OCI-LY1 (cell line): ENCODE data around the gene CDC45.
"Not testable (repeated sequence)": the region's sequence is repeated elsewhere in the genome, so short reads cannot be mapped to it uniquely, and the experiment has no call there.

Source experiments
- H2AFZ ChIP-seq: fragments of 200-600 bp; sonication (generic), shearing (Covaris generic); 2 replicates; pipeline ENCODE4 v1.6.0; 2014; ENCODE audit warnings: antibody characterized with exemption, mild to moderate bottlenecking, low read length
- H3F3A ChIP-seq: fragments of 200-600 bp; sonication (generic), shearing (Covaris generic); 2 replicates; pipeline ENCODE4 v1.6.0; 2014; ENCODE audit warnings: mild to moderate bottlenecking, antibody characterized with exemption, low read length, moderate library complexity; ENCODE audit not compliant: insufficient read depth
- H3K27ac ChIP-seq: fragments of 200-600 bp; sonication (generic); 2 replicates; pipeline ENCODE4 v1.5.1; 2014; ENCODE audit warnings: low read length, mixed run types, mild to moderate bottlenecking, low read depth; ENCODE audit not compliant: poor library complexity, severe bottlenecking
- H3K27me3 ChIP-seq: fragments of 200-600 bp; sonication (generic); 2 replicates; pipeline ENCODE4 v1.6.0; 2014; ENCODE audit warnings: antibody characterized with exemption, mild to moderate bottlenecking, low read length, moderate library complexity; ENCODE audit not compliant: insufficient read depth
- H3K36me3 ChIP-seq: fragments of 200-600 bp; sonication (generic); 2 replicates; pipeline ENCODE4 v1.6.1; 2014; ENCODE audit warnings: mild to moderate bottlenecking, antibody characterized with exemption, low read length, moderate library complexity, mixed read lengths; ENCODE audit not compliant: insufficient read depth
- H3K4me1 ChIP-seq: fragments of 200-600 bp; sonication (generic); 2 replicates; pipeline ENCODE4 v1.5.1; 2014; ENCODE audit warnings: mild to moderate bottlenecking, low read length, moderate library complexity; ENCODE audit not compliant: insufficient read depth, severe bottlenecking
- H3K4me2 ChIP-seq: fragments of 200-600 bp; sonication (generic), shearing (Covaris generic); 2 replicates; pipeline ENCODE4 v1.6.1; 2014; ENCODE audit warnings: low read length
- H3K4me3 ChIP-seq: fragments of 200-600 bp; sonication (generic); 2 replicates; pipeline ENCODE4 v1.5.1; 2014; ENCODE audit warnings: low read length, low read depth, mild to moderate bottlenecking, mixed read lengths; ENCODE audit not compliant: poor library complexity, severe bottlenecking
- H3K79me2 ChIP-seq: fragments of 200-600 bp; shearing (Covaris generic); 2 replicates; pipeline ENCODE4 v1.6.1; 2016; ENCODE audit warnings: mixed run types, low read length, mixed read lengths; ENCODE audit not compliant: insufficient read depth
- H3K9ac ChIP-seq: fragments of 200-600 bp; sonication (generic), shearing (Covaris generic); 2 replicates; pipeline ENCODE4 v1.6.1; 2014; ENCODE audit warnings: mild to moderate bottlenecking, low read length, mixed read lengths
- H3K9me2 ChIP-seq: fragments of 200-600 bp; sonication (generic), shearing (Covaris generic); 2 replicates; pipeline ENCODE4 v1.6.1; 2014; ENCODE audit warnings: low read depth, mild to moderate bottlenecking, low read length, mixed read lengths
- H3K9me3 ChIP-seq: fragments of 200-600 bp; shearing (Covaris generic); 2 replicates; pipeline ENCODE4 v1.6.1; 2014; ENCODE audit warnings: low read length, mixed read lengths
- H4K20me1 ChIP-seq: fragments of 200-600 bp; sonication (generic), shearing (Covaris generic); 2 replicates; pipeline ENCODE4 v1.6.0; 2016; ENCODE audit warnings: mild to moderate bottlenecking, low read length; ENCODE audit not compliant: insufficient read depth
- CTCF ChIP-seq: fragments of 200-600 bp; sonication (generic), shearing (Covaris generic); IDR thresholded peaks from 2 replicates; pipeline ENCODE4 v1.5.1; 2017; ENCODE audit warnings: mild to moderate bottlenecking, antibody characterized with exemption, low read length, moderate library complexity, mixed read lengths
- EZH2 ChIP-seq: fragments of 200-600 bp; sonication (generic), shearing (Covaris generic); IDR thresholded peaks from 2 replicates; pipeline ENCODE4 v1.8.0; 2017; ENCODE audit warnings: borderline replicate concordance, mixed run types, mild to moderate bottlenecking, antibody characterized with exemption, low read length, moderate library complexity, mixed read lengths

CDC45 gene

GRCh38 chr22:19440411-19441195 lies 39.1 kb upstream of the CDC45 start:
- H3K4me1 ChIP-seq, result no peaks in the 10 kb centered on the region
- no peak overlapping the region for H3K4me3 ChIP-seq
- H3K27ac ChIP-seq, result no peak overlapping the region
- H3F3A ChIP-seq, result no peaks in the 10 kb centered on the region
- H3K36me3 ChIP-seq, result peaks cover 57% of the 10 kb centered on the region; the same call in 1 of the 2 replicates
- H3K9ac ChIP-seq, result no peak overlapping the region
- no peak overlapping the region for H3K4me2 ChIP-seq
- no peaks in the 10 kb centered on the region for H3K9me2 ChIP-seq
- no peaks in the 10 kb centered on the region for H4K20me1 ChIP-seq
- no peak for TF ChIP-seq CTCF
- no peak for TF ChIP-seq EZH2
- H3K27me3 ChIP-seq, result no peaks in the 10 kb centered on the region
- H2AFZ ChIP-seq, result no peak overlapping the region
- peaks cover 11% of the 10 kb centered on the region for H3K79me2 ChIP-seq
- H3K9me3 ChIP-seq, result no peaks in the 10 kb centered on the region

GRCh38 chr22:19442166-19442565 lies 37.6 kb upstream of the CDC45 start:
- Histone ChIP-seq H3K9me2 (no peaks in the 10 kb centered on the region), H3K4me3 (no peak overlapping the region), H3K36me3 (peaks cover 48% of the 10 kb centered on the region; the same call in 1 of the 2 replicates), H3K9ac (no peak overlapping the region), H3K9me3 (no peaks in the 10 kb centered on the region), H4K20me1 (no peaks in the 10 kb centered on the region), H3K27me3 (no peaks in the 10 kb centered on the region), H3K27ac (no peak overlapping the region), H2AFZ (no peak overlapping the region), H3K4me1 (peaks cover 12% of the 10 kb centered on the region), H3F3A (no peaks in the 10 kb centered on the region), H3K4me2 (no peak overlapping the region), H3K79me2 (peaks cover 24% of the 10 kb centered on the region)
- no peak for TF ChIP-seq EZH2
- TF ChIP-seq CTCF, result no peak

- no peaks in the 10 kb centered on the region for H4K20me1 ChIP-seq
- peaks cover 18% of the 10 kb centered on the region for H3K4me1 ChIP-seq
- TF ChIP-seq EZH2, result no peak
- no peak for TF ChIP-seq CTCF
- H3K27me3 ChIP-seq, result no peaks in the 10 kb centered on the region
- no peak overlapping the region for H3K27ac ChIP-seq
- H3K79me2 ChIP-seq, result peaks cover 24% of the 10 kb centered on the region
- H3K9ac ChIP-seq, result no peak overlapping the region
- no peaks in the 10 kb centered on the region for H3K9me2 ChIP-seq
- H3K36me3 ChIP-seq, result peaks cover 44% of the 10 kb centered on the region; the same call in 1 of the 2 replicates
- no peaks in the 10 kb centered on the region for H3K9me3 ChIP-seq
- H2AFZ ChIP-seq, result no peak overlapping the region
- H3K4me2 ChIP-seq, result no peak overlapping the region; the same call in 1 of the 2 replicates
- no peak overlapping the region for H3K4me3 ChIP-seq
- H3F3A ChIP-seq, result no peaks in the 10 kb centered on the region
Measured at GRCh38 chr22:19443544-19444211, 36.0 kb upstream of the CDC45 start.

- not testable (repeated sequence) for H3K27me3 ChIP-seq, H3K9me2 ChIP-seq, H3F3A ChIP-seq, H4K20me1 ChIP-seq, H3K4me3 ChIP-seq, H3K4me2 ChIP-seq, H3K27ac ChIP-seq, H3K9ac ChIP-seq, H2AFZ ChIP-seq, H3K9me3 ChIP-seq
- peaks cover 23% of the 10 kb centered on the region for H3K4me1 ChIP-seq
- H3K36me3 ChIP-seq, result peaks cover 40% of the 10 kb centered on the region; the same call in 1 of the 2 replicates
- H3K79me2 ChIP-seq, result peaks cover 24% of the 10 kb centered on the region
Measured at GRCh38 chr22:19445279-19445982, 34.3 kb upstream of the CDC45 start.
